ENCODE results near the gene TTLL10. TPM values are rescaled to one million over a fixed set of nuclear protein-coding genes. Genes with fewer than 3 reads are reported as not detected.

Gene TTLL10
- total RNA-seq, 1 donor from 2014 or later: 2.3 TPM

- no peak for DNase-seq (ENCODE audit: low spot score)
Measured at GRCh38 chr1:1236176-1236763, 62.6 kb downstream of the TTLL10 start.

DNA sequence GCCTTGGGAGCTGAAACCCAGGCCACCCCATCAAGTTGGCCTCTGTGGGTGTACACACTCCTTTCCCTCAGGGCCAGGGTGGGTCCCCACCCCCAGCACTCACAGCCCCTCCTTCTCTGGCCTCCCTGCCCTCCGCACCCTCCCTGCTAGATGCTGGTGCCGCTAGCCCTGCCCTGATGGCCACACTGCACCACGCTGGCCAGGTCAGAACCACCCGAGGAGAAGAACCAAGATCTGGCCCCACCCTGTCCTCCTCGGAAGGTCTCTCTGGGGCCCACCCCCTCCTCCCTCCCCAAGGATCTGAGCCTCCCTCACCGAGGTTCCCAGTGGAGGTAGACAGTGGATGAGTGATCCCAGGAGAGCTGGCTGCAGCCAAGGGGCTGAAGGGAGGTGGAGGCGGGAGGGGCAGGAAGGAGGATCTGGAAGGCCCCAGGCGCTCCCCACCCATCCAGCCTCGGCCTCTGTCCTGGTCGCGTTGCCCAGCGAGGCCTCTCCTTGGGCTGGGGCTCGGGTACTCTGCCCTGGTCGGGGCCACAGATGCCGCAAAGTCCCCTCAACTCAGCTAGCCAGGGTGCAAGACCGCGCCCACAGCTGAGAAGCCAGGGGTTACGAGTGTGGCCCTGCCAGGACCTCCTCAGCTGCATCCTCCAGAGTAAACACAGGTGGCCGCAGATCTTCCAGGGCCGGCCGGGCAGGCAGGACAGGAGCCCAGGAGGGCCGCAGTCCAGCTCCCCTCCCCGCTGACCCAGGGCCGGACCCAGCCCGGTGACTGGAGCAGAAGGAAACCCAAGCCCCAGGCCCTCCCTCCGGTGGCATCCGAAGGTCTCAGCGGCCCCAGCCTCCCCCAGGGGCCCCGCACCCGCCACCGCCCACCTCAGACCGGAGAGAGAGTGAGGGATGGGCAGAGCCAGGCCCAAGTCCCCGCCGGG, 63.5 kb downstream of the TTLL10 start:
- no peak for DNase-seq (ENCODE audit: low spot score)

DNA sequence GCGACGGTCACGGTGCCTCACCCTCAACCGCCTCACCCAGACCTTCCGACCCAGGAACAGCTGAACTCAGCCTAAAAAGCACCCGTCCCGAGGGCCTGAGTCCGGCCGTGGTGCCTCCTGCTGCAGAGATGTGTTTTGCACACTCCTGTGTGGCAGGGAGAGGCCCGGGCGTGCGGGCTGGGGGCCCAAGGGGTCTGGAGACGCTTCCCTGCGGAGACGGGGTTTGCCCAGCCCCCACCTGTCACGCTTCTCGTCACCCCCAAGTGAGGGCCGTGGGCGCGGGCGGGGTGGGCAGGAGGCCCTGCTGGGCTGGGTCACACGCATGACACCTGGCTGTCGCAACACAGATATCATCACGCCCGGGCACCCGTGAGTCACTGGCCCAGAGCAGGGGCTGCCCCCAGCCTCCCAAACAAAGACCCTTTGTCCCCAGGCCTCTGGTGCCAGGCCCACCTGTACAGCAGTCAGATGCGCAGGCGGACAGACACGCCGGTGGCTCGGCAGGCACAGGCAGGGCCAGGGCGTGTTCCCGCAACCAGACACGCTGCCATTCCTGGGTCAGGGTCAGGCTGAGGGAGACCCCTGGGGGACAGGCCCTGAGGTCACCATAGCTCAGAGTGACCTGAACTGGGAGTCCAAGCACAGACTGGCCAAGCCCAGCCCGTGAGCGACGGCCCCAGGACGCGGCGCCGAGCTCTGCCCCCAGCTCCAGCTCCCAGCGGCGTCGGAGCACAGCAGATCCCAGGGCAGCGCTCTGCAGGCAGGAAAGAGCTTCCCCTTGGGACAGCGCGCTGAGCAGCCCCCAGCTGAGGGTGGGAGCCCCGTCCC, 64.4 kb downstream of the TTLL10 start:
- DNase-seq (ENCODE audit: low spot score): no peak

DNA sequence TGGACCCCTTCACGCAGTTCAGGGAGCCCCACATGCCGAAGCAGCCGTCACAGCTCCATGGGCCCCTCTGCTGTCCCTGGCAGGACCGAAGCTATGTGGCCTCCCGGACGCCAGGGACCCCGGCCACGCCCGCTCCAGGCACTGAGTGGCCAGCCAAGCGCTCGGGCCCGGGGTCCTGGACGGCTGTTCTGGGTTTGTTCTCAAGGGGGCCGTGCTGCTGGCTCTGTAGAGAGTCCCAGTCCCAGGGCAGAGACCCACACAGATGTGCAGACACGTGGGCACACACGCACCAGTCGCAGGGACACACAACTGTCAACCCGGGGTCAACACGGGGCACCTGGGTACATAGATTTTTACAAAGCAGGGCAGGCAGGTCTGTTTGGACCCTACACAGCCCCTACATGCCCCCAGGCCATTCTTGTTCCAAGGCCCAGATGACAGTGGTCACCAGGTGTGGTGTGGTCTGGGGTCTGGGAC, 65.1 kb downstream of the TTLL10 start:
- no peak for DNase-seq (ENCODE audit: low spot score)

DNA sequence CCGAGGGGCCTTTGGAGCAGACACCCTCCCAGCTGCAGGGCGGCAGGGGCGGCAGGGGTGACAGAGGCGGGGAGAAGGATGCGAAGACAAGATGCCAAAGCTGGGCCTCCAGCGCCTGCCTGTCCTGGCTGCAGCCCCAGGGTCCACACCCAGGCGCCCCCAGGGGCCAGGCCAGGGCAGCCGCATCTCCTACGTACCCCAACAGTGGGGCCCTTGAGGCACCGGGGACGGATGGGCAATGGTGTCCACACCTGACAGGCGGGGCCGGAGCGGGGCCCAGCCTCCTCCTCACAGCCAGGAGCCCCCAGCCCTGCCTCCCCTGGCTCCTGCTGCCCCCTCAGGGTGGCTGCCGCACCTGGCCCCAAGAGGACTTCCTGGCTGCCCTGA, 65.5 kb downstream of the TTLL10 start:
- no peak for DNase-seq (ENCODE audit: low spot score)

- no peak for DNase-seq (ENCODE audit: low spot score)
Measured at GRCh38 chr1:1239614-1240347, 66.1 kb downstream of the TTLL10 start.

GRCh38 chr1:1240348-1240732, 66.7 kb downstream of the TTLL10 start:
- DNase-seq (ENCODE audit: low spot score): no peak

GRCh38 chr1:1240822-1241587, 67.3 kb downstream of the TTLL10 start:
- DNase-seq (ENCODE audit: low spot score): no peak

DNA sequence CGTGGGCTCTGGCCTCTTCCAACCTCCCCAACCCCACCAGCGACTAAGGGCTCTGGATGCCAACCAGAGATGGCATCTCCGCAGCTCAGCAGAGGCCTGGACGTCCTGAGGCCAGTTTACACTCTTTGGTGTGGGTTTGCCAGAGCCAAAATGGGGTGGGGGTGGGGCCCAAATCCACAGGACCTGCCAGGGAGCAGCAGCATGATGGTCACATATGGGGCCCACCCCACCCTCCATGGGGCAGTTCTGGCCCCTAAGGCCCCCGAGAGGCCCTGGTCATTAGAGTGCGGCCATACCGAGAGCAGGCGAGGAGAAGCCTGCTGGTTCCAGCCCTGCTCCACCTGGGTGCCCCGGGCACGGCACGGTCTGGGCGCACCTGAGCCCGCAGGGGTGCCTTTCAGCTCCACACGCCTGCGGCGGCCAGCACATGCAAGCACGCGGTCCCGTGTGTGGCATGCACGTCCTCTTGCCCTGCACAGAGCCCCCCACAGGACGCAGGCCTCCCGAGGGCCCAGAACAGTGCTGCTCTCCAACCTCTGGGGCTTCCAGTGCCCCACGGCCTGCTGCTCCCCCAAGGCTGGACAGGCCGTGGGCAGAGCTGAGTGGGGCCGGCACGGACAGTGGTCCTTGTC, 68.0 kb downstream of the TTLL10 start:
- DNase-seq (ENCODE audit: low spot score): no peak

GRCh38 chr1:1242461-1243265, 69.0 kb downstream of the TTLL10 start:
- DNase-seq (ENCODE audit: low spot score): no peak

GRCh38 chr1:1243266-1243660, 69.6 kb downstream of the TTLL10 start:
- DNase-seq (ENCODE audit: low spot score): no peak

- DNase-seq (ENCODE audit: low spot score): no peak
Measured at GRCh38 chr1:1243807-1244191, 70.1 kb downstream of the TTLL10 start.

DNA sequence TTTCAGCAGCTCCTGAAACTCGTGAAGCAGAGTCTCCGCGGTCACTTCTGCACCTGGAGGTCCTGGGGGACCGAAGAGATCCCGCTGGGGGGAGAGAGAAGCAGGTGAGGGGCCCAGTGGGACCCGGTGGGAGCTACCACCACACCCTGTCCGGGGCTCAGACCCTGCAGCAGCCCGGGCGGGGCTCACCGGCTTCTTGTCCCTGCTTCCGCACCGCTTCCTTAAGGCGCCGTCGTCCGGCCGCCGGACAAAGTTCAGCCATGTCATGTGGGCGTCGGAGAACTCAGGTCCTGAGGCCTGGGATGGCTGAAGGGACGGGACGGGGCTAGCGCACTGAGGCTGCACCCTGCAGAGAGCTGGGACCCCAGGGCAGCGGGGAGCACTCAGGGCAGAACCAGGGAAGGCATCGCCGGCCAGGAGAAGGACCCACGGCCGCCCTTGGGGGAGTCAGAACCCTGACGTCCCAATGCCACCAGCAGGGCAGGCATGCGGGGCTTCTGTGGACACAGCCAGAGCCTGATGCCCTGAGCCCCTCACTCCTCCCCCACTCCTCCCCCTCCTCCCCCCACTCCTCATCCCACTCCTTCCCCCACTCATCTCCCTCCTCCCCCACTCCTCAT, 70.6 kb downstream of the TTLL10 start:
- DNase-seq (ENCODE audit: low spot score): no peak

- no peak for DNase-seq (ENCODE audit: low spot score)
Measured at GRCh38 chr1:1245178-1245816, 71.6 kb downstream of the TTLL10 start.

- no peak for DNase-seq (ENCODE audit: low spot score)
Measured at GRCh38 chr1:1245817-1246576, 72.3 kb downstream of the TTLL10 start.

DNA sequence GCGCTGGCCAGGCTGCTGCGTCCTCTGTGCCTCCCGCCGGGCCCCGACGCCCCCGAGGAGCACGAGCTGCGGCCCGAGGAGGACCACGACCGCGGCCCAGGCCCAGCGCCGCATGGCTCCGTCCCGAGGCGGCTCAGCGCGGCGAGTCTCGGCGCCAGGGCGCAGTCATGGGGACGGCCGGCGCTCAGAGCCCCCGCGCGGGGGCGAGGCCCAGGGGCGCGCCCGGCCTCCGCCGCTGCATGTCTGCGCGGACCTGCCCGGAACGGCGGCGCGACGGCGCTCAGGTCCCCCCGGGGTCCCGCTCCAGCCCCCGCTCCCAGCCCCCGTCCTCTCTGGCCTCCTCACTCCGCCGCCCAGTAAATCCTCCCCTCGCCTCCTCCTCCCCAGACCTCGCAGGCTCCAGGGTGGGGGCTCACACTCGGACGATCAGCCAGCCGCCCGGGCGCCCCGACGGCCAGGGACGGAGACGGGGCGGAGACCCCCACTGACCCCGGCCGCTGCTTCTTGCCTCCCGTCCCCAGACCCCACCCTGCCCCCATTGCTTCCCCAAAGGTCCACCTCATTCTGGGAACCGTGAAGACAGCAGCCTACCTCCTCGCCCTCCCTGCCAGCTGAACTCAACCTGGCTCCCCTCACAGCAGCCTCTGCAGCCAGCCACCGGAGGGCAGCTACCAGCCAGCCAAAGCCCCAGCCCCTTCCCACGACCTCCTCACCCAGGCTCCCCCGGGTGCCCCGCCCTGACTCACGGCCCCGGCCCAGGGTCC, 73.1 kb downstream of the TTLL10 start, which contains the start of gene C1QTNF12:
Gene C1QTNF12 (minus strand): TSS at position 146 of the 764 bp plus-strand sequence. CDS start 32 bp downstream, at position 114.
- DNase-seq (ENCODE audit: low spot score): no peak
